Measurements from ENCODE around the gene EBF4. TPM values are rescaled to one million over a fixed set of nuclear protein-coding genes. Genes with fewer than 3 reads are reported as not detected.
A peak's percentile ranks its signal among the peaks of the same experiment; 100 is the strongest.
"Not testable (repeated sequence)": the region's sequence is repeated elsewhere in the genome, so short reads cannot be mapped to it uniquely, and the experiment has no call there.

The EBF4 gene
- total RNA-seq, 2 donors from 2014 or later: 3.6 to 4.9 TPM

- no peaks in the 10 kb centered on the region for H3K36me3 Mint-ChIP-seq (ENCODE audit: low read depth)
- peaks cover 25% of the 10 kb centered on the region for H3K4me1 Mint-ChIP-seq
- H3K4me3 Mint-ChIP-seq: peak overlapping the region; percentile 85
- H3K27me3 Mint-ChIP-seq: peaks cover 56% of the 10 kb centered on the region
- peak overlapping the region; percentile 14 for H3K27ac Mint-ChIP-seq
- no peak for ATAC-seq (replicated peaks)
- H3K9me3 Mint-ChIP-seq: no peaks in the 10 kb centered on the region
Observed at GRCh38 chr20:2801286-2801728, 108.7 kb downstream of the EBF4 start.

GRCh38 chr20:2804041-2804828, 111.7 kb downstream of the EBF4 start:
- ATAC-seq (replicated peaks): no peak
- Mint-ChIP-seq H3K4me1 (peaks cover 22% of the 10 kb centered on the region), H3K9me3 (no peaks in the 10 kb centered on the region), H3K27ac (no peak overlapping the region), H3K4me3 (no peak overlapping the region), H3K36me3 (ENCODE audit: low read depth) (no peaks in the 10 kb centered on the region), H3K27me3 (peaks cover 51% of the 10 kb centered on the region)

- Mint-ChIP-seq H3K27me3 (peaks cover 44% of the 10 kb centered on the region), H3K27ac (no peak overlapping the region), H3K4me3 (no peak overlapping the region)
Observed at GRCh38 chr20:2804852-2805688, 112.5 kb downstream of the EBF4 start.

GRCh38 chr20:2805689-2806350, 113.2 kb downstream of the EBF4 start:
- no peak for ATAC-seq (replicated peaks)
- Mint-ChIP-seq H3K36me3 (ENCODE audit: low read depth) (no peaks in the 10 kb centered on the region), H3K4me1 (peaks cover 10% of the 10 kb centered on the region), H3K4me3 (no peak overlapping the region), H3K9me3 (no peaks in the 10 kb centered on the region), H3K27ac (no peak overlapping the region), H3K27me3 (peaks cover 40% of the 10 kb centered on the region)

More at GRCh38 chr20:2804852-2805688, 112.5 kb downstream of the EBF4 start:
- Mint-ChIP-seq H3K9me3 (no peaks in the 10 kb centered on the region), H3K4me1 (peaks cover 13% of the 10 kb centered on the region), H3K36me3 (ENCODE audit: low read depth) (no peaks in the 10 kb centered on the region)
- no peak for ATAC-seq (replicated peaks)

- ATAC-seq (replicated peaks): no peak
- Mint-ChIP-seq H3K27me3 (peaks cover 40% of the 10 kb centered on the region), H3K9me3 (no peaks in the 10 kb centered on the region), H3K4me1 (peaks cover 5% of the 10 kb centered on the region), H3K36me3 (ENCODE audit: low read depth) (no peaks in the 10 kb centered on the region), H3K4me3 (no peak overlapping the region), H3K27ac (no peak overlapping the region)
Observed at GRCh38 chr20:2806351-2806701, 113.7 kb downstream of the EBF4 start.

- no peak overlapping the region for H3K4me3 Mint-ChIP-seq
- H3K27ac Mint-ChIP-seq: no peak overlapping the region
- H3K36me3 Mint-ChIP-seq (ENCODE audit: low read depth): no peaks in the 10 kb centered on the region
- peaks cover 42% of the 10 kb centered on the region for H3K27me3 Mint-ChIP-seq
- H3K9me3 Mint-ChIP-seq: no peaks in the 10 kb centered on the region
- ATAC-seq (replicated peaks): no peak
- H3K4me1 Mint-ChIP-seq: peaks cover 5% of the 10 kb centered on the region
Observed at GRCh38 chr20:2807019-2807418, 114.4 kb downstream of the EBF4 start.

- ATAC-seq (replicated peaks); H3K36me3 Mint-ChIP-seq (ENCODE audit: low read depth); H3K27ac Mint-ChIP-seq; H3K4me3 Mint-ChIP-seq; H3K9me3 Mint-ChIP-seq; H3K4me1 Mint-ChIP-seq: not testable (repeated sequence)
- H3K27me3 Mint-ChIP-seq: peaks cover 43% of the 10 kb centered on the region
Observed at GRCh38 chr20:2807929-2808328, 115.3 kb downstream of the EBF4 start.

GRCh38 chr20:2809690-2810089, 117.1 kb downstream of the EBF4 start:
- Mint-ChIP-seq H3K4me1 (peaks cover 5% of the 10 kb centered on the region), H3K27me3 (peaks cover 41% of the 10 kb centered on the region), H3K36me3 (ENCODE audit: low read depth) (no peaks in the 10 kb centered on the region), H3K4me3 (no peak overlapping the region), H3K27ac (no peak overlapping the region), H3K9me3 (no peaks in the 10 kb centered on the region)
- ATAC-seq (replicated peaks): no peak

Other genes with a start within 250 kb of the EBF4 start
- 100 to 1,000 TPM; 329 to 489 TPM for gene SNRPB, start 222.0 kb upstream of the EBF4 start, total RNA-seq
- gene ZNF343, start 183.9 kb upstream of the EBF4 start, total RNA-seq: 10 to 100 TPM in 1 of 2 donors, 1 to 10 TPM in 1; 8.0 to 10.1 TPM
- gene TMC2, start 156.2 kb upstream of the EBF4 start, total RNA-seq: not detected
- 100 to 1,000 TPM; 261 to 583 TPM for gene NOP56, start 40.1 kb upstream of the EBF4 start, total RNA-seq
- gene IDH3B, start 28.6 kb upstream of the EBF4 start, total RNA-seq: 100 to 1,000 TPM in 1 of 2 donors, 10 to 100 TPM in 1; 85.7 to 123 TPM
- gene CPXM1, start 107.8 kb downstream of the EBF4 start, total RNA-seq: under 1 TPM; 0.63 to 0.69 TPM
- gene C20orf141, start 122.2 kb downstream of the EBF4 start, total RNA-seq: not detected
- not detected for gene TMEM239, start 123.6 kb downstream of the EBF4 start, total RNA-seq
- gene PCED1A, start 147.9 kb downstream of the EBF4 start, total RNA-seq: 10 to 100 TPM; 15.0 to 38.5 TPM
- 10 to 100 TPM; 37.2 to 45.4 TPM for gene VPS16, start 148.0 kb downstream of the EBF4 start, total RNA-seq
- gene PTPRA, start 180.7 kb downstream of the EBF4 start, total RNA-seq: 10 to 100 TPM; 40.0 to 46.5 TPM